GM10266 (cell line): ENCODE measurements around the gene TGOLN2.
"Not testable (repeated sequence)": the region's sequence is repeated elsewhere in the genome, so short reads cannot be mapped to it uniquely, and the experiment has no call there.

Source experiments
- DNase-seq: peaks from one replicate; pipeline ENCODE4 v3.0.0; 2012; ENCODE audit errors: extremely low spot score
- CTCF ChIP-seq: IDR thresholded peaks from 2 replicates; pipeline ENCODE4 v1.5.1; 2012; ENCODE audit warnings: mild to moderate bottlenecking, low read depth; ENCODE audit not compliant: control insufficient read depth, insufficient read depth; ENCODE audit errors: missing control alignments

TGOLN2 gene

GRCh38 chr2:85327822-85328617 lies at the start of gene TGOLN2:
TGOLN2 (minus strand) TSS chr2:85327989; CDS start chr2:85327962, 27 bp downstream.
- no peak for TF ChIP-seq CTCF
- peak; percentile 94 for DNase-seq

- TF ChIP-seq CTCF: no peak
- DNase-seq: no peak
These were observed 49.3 kb upstream of the TGOLN2 start for GRCh38 chr2:85377083-85377482.

- no peak for TF ChIP-seq CTCF
- DNase-seq: no peak
These were observed 48.7 kb upstream of the TGOLN2 start for GRCh38 chr2:85376291-85377065.

GRCh38 chr2:85371045-85371444 lies 43.3 kb upstream of the TGOLN2 start:
- TF ChIP-seq CTCF: no peak
- DNase-seq: no peak

GRCh38 chr2:85369500-85369899 lies 41.7 kb upstream of the TGOLN2 start:
- DNase-seq: no peak

GRCh38 chr2:85368921-85369320 lies 41.1 kb upstream of the TGOLN2 start:
- TF ChIP-seq CTCF: no peak
- DNase-seq: no peak

More at GRCh38 chr2:85369500-85369899, 41.7 kb upstream of the TGOLN2 start:
- TF ChIP-seq CTCF: no peak

GRCh38 chr2:85367180-85367579 lies 39.4 kb upstream of the TGOLN2 start:
- no peak for DNase-seq
- no peak for TF ChIP-seq CTCF

GRCh38 chr2:85362653-85363387 lies 35.0 kb upstream of the TGOLN2 start:
- not testable (repeated sequence) for DNase-seq
